ENCODE data around the gene RBM20. TPM values are rescaled to one million over a fixed set of nuclear protein-coding genes. Genes with fewer than 3 reads are reported as not detected.

The RBM20 gene
- total RNA-seq, 1 experiment from 2014 or later: 0.17 TPM

GRCh38 chr10:110793128-110793812 lies 149.1 kb downstream of the RBM20 start:
- peaks cover 3% of the 10 kb centered on the region in 2 experiments; a peak in 2 of 4 replicates for H3K4me1 Mint-ChIP-seq
- Histone ChIP-seq H3K4me1 (ENCODE audit: insufficient read depth, low read length) (no peaks in the 10 kb centered on the region), H2BK15ac (ENCODE audit: low read depth, low read length) (no peak overlapping the region), H2BK5ac (ENCODE audit: insufficient read length, low read length) (no peak overlapping the region), H3K79me1 (ENCODE audit: insufficient read depth, low read depth, low read length, poor library complexity, severe bottlenecking) (no peaks in the 10 kb centered on the region), H2BK12ac (ENCODE audit: insufficient read length, low read depth, low read length) (no peak overlapping the region), H2BK20ac (ENCODE audit: low read depth, low read length, poor library complexity, severe bottlenecking) (no peak overlapping the region), H4K5ac (ENCODE audit: insufficient read length, low read depth, low read length) (no peak overlapping the region), H3K23me2 (ENCODE audit: insufficient read length, low read depth, low read length, poor library complexity, severe bottlenecking) (no peaks in the 10 kb centered on the region), H4K91ac (ENCODE audit: insufficient read length, low read depth, low read length) (no peak overlapping the region), H3K27ac (ENCODE audit: insufficient read length, low read depth, low read length) (no peak overlapping the region), H3K23ac (ENCODE audit: insufficient read length, low read depth, low read length) (no peak overlapping the region), H3K27me3 (ENCODE audit: insufficient read depth, low read length) (no peaks in the 10 kb centered on the region), H3K4ac (ENCODE audit: low read depth, low read length) (no peak overlapping the region), H3K9me3 (ENCODE audit: control insufficient read depth, low read depth, low read length) (no peaks in the 10 kb centered on the region), H4K20me1 (ENCODE audit: control insufficient read depth, insufficient read depth, insufficient read length) (no peaks in the 10 kb centered on the region), H2BK120ac (ENCODE audit: low read depth, low read length, poor library complexity, severe bottlenecking) (no peak overlapping the region), H3K14ac (ENCODE audit: insufficient read depth, low read length) (no peak overlapping the region), H3K18ac (ENCODE audit: insufficient read length, low read depth, low read length) (peak overlapping the region; percentile 37), H4K8ac (replicated peaks; ENCODE audit: insufficient read length, low read depth, low read length) (no peak overlapping the region), H3T11ph (ENCODE audit: low read length) (no peak overlapping the region), H2AFZ (ENCODE audit: low read length) (no peak overlapping the region), H3K4me2 (ENCODE audit: insufficient read depth, insufficient read length, low read length) (no peak overlapping the region), H3K79me2 (ENCODE audit: insufficient read depth, low read length) (no peaks in the 10 kb centered on the region), H2AK5ac (ENCODE audit: insufficient read length, low read length) (no peak overlapping the region), H3K9ac (ENCODE audit: extremely low read depth, insufficient read length, low read length) (no peak overlapping the region), H3K56ac (ENCODE audit: insufficient read length, low read depth, low read length) (no peak overlapping the region)
- no peak for TF ChIP-seq CTCF (conservative IDR thresholded peaks at IDR 0.05)
- H3K27me3 Mint-ChIP-seq (ENCODE audit: low read depth): no peaks in the 10 kb centered on the region; the same call in 1 of the 2 replicates
- H3K9me3 Mint-ChIP-seq: no peaks in the 10 kb centered on the region
- no peak overlapping the region for H3K27ac Mint-ChIP-seq
- no peak overlapping the region for H3K4me3 Mint-ChIP-seq
- DNase-seq: no peak
- WGBS (ENCODE audit: extremely low coverage, insufficient read length, low lambda C conversion rate): no CpG with 5 or more reads among the region's 9 CpGs
- H3K36me3 Mint-ChIP-seq (ENCODE audit: insufficient read depth in 1 of 3, low read depth in 3 of 3): no peaks in the 10 kb centered on the region
